Islet precursor cell (in vitro differentiated cells): ENCODE data around the gene EHHADH.
"Not testable (repeated sequence)": the region's sequence is repeated elsewhere in the genome, so short reads cannot be mapped to it uniquely, and the experiment has no call there.

ENCODE experiments used
- DNase-seq: peaks from one replicate; pipeline ENCODE4 v3.0.0-alpha.2; 2018

EHHADH gene

GRCh38 chr3:185253645-185254410, at the start of gene EHHADH:
Gene EHHADH, minus strand, starts transcription at chr3:185254049. Its CDS starts 27 bp downstream, at chr3:185254022.
- peak; percentile 84 for DNase-seq

GRCh38 chr3:185299918-185300426, 46.1 kb upstream of the EHHADH start:
- not testable (repeated sequence) for DNase-seq

- no peak for DNase-seq
These were observed 44.0 kb upstream of the EHHADH start for GRCh38 chr3:185297867-185298266.

- DNase-seq = no peak
These were observed 38.4 kb upstream of the EHHADH start for GRCh38 chr3:185292238-185292637.

- no peak for DNase-seq
These were observed 36.4 kb upstream of the EHHADH start for GRCh38 chr3:185290266-185290665.

- no peak for DNase-seq
These were observed 29.6 kb upstream of the EHHADH start for GRCh38 chr3:185283374-185283935.

- DNase-seq = peak; percentile 97
These were observed 29.0 kb upstream of the EHHADH start for GRCh38 chr3:185282696-185283373.

- DNase-seq = no peak
These were observed 26.9 kb upstream of the EHHADH start for GRCh38 chr3:185280572-185281365.

- no peak for DNase-seq
These were observed 25.8 kb upstream of the EHHADH start for GRCh38 chr3:185279587-185280138.

- DNase-seq = no peak
These were observed 22.6 kb upstream of the EHHADH start for GRCh38 chr3:185276415-185276814.

- DNase-seq = no peak
These were observed 18.2 kb upstream of the EHHADH start for GRCh38 chr3:185272033-185272432.

GRCh38 chr3:185270956-185271332, 17.1 kb upstream of the EHHADH start:
- DNase-seq = no peak

GRCh38 chr3:185270262-185270955, 16.6 kb upstream of the EHHADH start:
- DNase-seq = peak; percentile 74

GRCh38 chr3:185268194-185268962, 14.5 kb upstream of the EHHADH start:
- DNase-seq = no peak

GRCh38 chr3:185267193-185267592, 13.3 kb upstream of the EHHADH start:
- no peak for DNase-seq

GRCh38 chr3:185264849-185265553, 11.2 kb upstream of the EHHADH start:
- no peak for DNase-seq

- no peak for DNase-seq
These were observed 9.6 kb upstream of the EHHADH start for GRCh38 chr3:185263423-185263822.

- DNase-seq = no peak
These were observed 3.5 kb upstream of the EHHADH start for GRCh38 chr3:185257334-185257733.

- no peak for DNase-seq
These were observed 950 bp upstream of the EHHADH start for GRCh38 chr3:185254799-185255198.

- DNase-seq = not testable (repeated sequence)
These were observed 716 bp downstream of the EHHADH start for GRCh38 chr3:185253133-185253532.

- no peak for DNase-seq
These were observed 2.6 kb downstream of the EHHADH start for GRCh38 chr3:185251272-185251671.
